HG02642 (cell line): ENCODE results near the gene SPRED1.

Experiments
- ATAC-seq: cut with Tn5 transposase; IDR thresholded peaks from one replicate; pipeline ENCODE4 v1.9.1; 2021; ENCODE audit warnings: mild to moderate bottlenecking; ENCODE audit not compliant: unreplicated experiment, poor library complexity

SPRED1 gene

DNA sequence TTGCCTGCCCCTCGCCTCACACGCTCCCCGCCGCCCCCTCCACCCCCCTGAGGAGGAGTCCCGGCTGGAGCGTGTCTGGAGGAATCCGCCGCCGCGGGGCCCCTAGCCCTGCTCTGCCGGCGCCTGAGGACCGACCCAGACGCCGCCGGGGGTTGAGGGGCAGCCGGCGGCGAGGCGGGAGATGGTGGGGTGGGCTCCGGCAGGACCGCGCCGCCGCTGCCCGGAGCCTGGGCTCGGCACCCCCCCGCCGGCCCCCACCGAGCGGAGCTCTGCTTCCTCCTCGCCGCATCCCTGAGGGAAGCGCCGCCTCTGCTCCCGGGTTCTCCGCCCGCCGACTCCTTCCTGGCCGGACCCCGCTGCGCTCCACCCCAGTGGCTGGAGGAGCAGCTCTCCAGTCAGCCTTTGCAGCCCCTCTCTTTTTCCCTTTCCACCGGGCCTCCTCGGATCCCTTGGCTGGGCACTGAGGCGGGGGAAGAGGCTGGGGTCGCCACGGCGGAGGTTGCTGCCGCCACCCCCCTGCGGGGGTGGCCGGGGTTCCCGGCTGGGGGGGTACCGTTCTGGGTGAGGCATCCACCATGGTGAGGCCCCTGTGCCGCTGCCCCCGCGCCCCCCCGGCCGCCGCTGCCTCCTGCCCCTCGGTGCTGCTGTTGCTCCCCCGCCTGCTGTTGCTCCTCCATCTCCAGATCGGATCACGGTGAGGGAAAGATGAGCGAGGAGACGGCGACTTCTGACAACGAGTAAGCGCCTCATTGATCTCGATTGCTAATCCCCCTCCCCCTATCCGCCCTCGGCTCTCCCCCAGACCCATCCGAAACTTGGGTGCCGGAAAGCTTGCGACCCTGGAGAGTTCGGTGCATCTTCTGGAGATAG is at the start of gene SPRED1:
Gene SPRED1, plus strand, starts transcription at position 356 of the 870 bp plus-strand sequence. Its CDS starts 350 bp downstream, at position 706.
- peak; percentile 32 for ATAC-seq

DNA sequence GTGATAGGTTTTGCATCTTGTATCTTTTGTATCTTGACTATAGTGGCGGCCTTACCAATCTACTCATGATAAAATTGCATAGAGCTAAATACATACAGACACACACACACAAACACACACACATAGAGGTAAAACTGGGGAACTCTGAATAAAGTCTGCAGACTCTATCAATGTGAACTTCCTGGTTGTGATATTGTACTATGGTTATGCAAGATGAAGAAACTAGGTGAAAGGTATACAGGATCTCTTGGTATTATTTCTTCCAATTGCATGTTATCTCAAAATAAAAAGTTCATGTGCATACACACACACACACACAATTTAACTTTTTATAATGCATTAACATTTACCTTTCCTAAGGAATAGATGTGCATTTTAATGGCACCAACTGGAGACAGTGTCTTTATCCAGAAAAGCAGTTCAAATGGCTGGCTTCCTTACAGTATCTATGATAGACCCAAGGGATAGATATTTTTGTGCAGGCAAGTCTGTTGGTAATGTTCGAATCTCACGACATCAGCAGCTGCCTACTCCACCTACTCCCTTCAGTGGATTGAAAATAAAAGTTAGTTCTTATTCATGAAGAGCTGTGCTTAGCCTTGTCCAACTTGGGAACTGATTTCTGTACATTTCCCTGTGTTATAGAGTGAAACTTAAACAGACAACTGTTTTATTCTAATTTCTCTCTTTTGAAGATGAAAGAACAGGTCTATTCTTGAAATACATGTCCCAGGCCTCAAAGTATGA is 46.9 kb upstream of the SPRED1 start:
- no peak for ATAC-seq

DNA sequence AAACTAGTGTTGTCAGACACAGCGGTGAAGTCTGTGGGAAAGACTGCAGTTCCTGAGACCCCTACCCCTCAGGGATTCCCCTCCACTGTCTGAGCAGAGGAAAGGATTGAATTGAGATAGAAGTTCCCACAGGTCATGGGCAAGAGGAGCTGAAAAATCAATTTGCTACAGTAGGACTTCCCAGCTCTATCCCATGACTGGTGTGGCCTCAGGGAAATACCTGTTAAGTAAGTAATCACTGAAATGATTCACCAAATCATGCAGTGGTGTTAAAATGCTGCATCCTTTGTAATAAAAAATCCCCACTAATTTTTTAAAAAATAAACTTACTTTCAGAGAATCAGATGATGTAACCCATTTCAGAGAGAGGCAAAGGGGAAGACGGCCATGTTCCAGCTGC is 45.0 kb upstream of the SPRED1 start:
- no peak for ATAC-seq

DNA sequence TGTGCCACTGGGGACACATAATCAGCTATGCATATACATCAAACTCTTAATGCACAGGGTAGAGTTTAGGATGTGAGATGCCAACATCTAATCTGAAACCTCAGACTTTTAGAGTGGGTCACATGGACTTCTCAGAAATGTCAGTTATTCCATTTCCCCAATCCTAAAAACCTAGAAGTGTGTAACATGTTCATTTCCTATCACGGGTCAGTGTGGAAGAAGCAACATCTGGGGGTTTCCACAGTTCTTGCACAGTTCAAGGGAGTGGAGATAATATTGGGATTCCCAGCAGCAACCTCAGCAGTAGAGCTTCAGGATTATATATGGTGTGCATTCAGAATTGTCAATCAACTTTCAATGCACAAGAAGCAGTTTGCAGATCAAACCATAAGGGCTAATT is 44.4 kb upstream of the SPRED1 start:
- ATAC-seq = no peak

DNA sequence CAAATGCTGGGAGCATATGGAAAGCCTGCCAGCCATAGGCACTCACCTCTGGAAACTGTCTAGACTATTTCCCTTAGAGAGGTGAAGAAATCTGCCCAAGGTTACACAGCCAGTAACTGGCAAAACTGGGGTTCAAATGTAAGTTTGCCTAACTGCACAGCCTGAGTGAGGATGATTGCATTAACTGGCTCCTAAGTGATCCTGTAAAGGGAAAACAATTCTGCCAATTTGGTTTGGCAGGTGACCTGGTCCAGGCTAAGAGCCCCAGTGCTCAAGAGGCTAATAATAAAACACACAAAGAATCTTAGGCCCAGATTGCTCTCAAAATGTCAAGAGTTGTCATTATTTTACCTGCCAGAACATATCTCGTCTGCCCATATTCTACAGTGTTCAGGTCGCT is 43.9 kb upstream of the SPRED1 start:
- ATAC-seq = no peak

DNA sequence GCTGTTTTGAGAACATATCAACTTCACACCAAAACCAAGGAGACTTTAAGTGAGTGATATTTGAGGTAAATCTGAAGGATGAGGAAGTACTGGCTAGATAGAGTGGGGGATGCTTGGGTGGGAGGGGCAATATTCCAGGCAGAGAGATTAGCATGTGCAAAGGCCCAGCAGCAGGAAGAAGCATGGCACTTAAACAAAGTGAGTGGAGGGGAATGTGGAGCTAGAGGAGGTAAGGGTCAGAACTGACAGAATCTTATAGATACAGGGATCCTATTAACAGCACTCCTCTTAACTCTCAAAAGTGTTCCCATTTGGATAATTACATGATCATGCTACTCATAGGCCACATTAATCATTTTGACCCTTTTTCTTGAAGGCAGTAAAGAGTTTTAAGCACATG is 41.4 kb upstream of the SPRED1 start:
- no peak for ATAC-seq

DNA sequence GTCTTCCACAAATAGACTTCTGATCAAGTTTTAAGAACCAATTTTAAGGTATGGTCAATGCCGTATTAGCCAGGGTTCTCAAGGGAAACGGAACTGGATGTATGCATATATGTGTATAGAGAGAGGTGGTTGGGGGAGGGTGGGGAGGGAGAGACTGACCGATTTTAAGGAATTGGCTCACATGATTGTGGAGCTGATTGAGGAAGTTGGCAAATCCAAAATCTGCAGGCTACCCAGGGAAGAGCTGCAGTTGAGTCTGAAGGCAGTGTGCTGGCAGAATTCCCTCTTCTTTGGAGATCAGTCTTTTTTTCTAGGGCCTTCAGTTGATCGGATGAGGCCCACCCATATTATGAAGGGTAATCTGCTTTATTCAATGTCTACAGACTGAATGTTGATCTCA is 40.8 kb upstream of the SPRED1 start:
- ATAC-seq = no peak

DNA sequence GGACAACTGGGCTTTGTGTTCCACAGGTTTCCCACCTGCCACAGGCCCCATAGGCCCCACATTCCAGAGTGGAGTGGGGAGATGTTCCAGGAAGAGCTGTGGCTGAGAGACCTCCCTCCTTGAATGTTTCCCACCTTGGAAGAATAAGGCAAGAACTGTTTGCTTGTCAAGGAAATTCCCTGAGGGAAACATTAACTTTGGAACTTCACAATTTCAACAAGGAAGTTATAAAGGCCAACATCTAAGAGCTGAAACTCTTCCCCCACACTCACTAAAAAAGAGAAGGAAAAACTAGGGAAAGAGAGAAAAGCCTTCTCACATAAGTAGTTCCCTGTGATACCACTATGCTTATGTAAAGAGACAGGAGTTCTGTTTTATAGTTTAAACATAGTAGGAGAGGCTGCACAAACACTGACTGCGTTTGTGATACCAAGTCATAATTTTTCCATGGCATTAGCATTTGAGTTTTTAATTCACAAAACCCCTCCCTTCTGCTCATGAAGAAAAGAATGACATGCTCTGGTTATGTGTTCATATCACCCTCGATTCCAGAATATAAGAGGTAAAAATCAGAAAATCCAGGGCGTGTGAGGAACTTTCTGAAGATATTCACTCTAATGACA is 39.8 kb upstream of the SPRED1 start:
- ATAC-seq = no peak

DNA sequence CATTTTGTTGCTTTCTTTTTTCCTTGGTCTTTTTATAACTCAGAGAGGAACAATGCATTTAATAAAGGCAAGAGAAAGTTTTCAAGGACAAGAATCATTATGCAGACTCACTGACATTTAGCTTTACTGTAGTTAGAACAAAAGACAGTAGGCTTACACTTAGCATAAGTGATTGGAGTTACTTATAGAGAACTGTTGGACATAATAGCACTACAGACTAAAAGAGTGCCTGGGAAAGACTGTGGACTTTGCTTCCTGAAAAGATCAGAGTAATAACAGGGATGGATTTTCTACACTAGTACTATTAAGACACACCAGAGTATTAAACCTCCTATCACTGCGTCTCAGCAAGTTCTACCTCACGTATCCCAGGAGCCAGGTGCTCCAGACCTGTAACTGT is 39.3 kb upstream of the SPRED1 start:
- no peak for ATAC-seq

DNA sequence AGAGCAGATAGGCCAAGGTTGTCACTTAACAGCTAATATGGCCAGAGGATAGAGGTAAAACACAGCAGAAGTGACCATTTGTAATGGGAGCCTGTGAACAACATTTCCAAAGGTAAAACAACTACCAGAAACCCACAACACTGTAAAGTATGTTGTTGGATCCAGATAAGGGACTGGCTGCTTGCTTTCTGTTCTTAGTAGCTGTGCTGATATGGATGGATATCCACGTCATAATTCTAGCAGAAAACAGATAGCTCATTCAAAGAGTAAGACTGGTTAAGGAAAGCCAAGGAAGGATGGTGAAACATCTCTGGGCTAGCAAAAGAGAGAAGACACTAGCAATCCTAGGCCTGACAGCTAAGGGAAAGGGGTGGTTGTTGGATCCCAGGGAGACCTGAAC is 36.9 kb upstream of the SPRED1 start:
- no peak for ATAC-seq

DNA sequence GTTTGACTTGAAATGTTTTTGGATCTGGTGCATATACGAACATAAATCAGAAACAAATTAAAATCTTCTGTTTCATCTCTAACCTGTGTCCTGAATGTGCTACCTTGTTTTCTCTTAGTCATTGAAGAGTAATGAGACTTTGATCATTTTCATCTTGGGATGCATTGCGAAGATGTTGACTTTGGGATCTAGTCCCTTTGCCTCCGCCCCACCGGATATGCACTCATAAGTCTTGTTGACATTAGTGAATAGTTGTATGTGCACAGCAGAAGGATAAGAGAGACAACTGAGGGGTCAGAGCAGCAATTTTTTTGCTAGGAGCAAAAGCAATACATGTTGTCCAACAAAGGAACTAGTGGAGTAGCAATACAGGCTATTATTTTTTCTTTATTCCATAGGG is 35.9 kb upstream of the SPRED1 start:
- no peak for ATAC-seq

DNA sequence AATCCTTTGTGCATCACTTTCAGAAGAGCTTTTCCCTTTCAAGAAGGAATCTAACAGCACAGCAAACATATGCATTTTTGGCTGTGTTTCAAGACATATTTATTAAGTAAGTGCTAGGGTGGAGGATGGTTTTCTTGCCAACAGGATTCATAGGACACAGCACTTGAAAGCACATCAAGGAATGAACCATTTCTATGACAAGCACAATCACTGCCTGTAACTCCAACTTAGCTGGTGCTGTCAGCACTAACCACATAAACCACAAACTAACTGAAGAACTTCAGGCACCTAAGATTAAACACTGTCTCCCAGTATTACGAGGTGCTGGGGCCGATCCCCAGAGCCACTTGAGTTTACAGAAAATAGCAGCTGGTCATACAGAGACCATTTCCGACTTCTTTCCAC is 35.4 kb upstream of the SPRED1 start:
- ATAC-seq = no peak

DNA sequence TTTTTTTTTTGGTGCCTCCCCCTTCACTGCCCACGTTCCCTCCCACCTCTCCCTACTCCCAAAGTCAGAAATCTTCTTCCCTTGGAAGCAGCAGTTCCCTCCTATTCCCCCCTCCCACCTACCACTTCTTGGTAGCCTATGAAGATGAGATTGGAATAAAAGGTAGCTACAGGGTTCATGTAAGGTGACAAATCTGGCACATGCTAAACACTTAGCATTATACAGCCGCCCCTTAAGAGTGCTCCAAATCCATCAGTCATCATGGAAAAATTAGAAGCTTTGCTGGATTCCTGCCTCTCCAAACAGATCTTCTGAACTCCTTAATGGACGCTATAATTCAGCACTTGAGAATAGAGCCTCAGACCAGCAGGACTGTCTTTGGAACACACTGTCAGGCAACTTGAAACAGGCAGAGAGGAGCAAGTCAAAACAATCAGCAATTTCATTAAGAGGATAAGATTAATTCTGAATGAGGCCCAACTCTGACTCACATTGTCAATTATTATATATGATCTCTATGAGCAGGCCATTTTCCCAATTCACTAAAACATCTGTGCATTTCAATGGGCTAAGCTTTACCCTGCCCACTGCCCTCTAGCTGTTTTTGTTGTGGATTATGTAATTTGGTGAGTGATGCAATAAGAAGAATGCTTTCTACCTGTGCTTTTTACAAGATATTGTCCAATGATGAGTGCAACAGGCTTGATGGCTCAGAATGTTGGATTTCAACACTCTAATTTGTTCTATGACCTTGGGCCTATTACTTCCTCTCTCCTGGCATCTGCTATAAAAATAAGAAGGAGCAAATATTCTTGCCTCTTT is 34.6 kb upstream of the SPRED1 start:
- ATAC-seq = no peak

DNA sequence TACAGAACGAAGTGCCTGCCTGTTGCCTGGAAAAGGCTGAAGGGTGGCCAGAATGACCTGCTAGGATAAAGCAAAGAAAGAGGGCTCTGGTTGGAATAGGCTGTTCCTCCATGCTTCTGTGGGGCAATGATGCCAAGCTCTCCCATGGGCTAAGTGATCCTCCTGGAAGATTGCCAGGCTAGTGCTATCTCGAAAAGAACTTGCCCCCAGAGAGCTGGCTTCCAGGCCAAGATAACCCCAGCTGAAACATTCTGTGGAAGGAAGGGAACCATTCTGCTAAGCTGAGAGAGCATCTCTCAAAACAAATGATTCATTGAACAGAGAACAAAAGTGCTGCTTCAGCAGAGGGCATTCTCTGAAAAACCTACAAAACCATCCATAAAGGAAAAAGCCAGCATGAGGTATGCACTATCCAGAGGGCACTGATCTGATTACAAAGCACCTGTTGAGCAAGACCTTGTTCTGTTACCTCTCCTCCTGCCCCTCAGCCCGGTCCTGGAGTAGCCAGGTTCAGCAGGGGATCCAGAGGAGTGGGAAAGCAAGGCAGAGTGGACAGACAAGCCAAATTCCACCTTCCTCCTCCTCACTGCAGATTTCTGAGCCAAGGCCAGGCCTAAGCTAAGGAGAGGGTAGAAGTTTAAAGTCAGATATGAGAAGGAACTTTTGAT is 31.9 kb upstream of the SPRED1 start:
- no peak for ATAC-seq

DNA sequence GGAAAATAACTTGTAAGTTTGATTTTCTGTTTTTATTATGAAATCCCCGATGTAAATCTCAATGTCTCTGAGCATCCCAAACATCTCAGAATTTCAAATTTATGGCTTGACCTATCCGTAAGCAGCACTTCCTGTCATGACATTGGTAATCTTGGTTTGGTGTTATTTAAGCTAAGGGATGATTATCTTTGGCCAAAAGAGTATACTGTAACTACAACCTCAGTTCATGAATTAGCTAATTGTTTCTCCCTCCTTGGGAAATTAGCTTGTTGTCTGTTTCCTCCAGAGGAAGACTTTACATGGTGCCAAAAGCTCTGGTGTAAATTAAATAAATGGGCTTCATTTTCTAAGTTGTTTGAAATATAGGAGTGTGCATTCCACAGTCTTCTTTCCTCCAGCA is 28.1 kb upstream of the SPRED1 start:
- no peak for ATAC-seq

DNA sequence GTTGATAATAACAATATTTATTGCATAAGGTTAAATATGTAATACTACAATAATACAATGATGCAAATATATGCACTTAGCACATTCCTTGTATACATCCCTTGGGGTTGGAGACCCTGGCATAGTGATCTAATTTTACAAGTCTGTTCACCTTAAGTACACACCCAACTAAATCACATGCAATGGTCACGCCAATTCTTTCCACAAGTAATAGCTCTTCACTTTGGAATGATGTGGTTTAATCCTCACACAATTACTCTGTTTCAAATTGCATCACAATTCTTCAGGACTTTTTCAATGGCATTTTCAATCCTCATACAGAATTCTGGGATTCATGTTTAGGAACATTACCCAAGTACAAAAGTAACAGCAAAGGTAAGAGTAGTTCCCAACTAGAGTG is 27.3 kb upstream of the SPRED1 start:
- ATAC-seq = no peak

DNA sequence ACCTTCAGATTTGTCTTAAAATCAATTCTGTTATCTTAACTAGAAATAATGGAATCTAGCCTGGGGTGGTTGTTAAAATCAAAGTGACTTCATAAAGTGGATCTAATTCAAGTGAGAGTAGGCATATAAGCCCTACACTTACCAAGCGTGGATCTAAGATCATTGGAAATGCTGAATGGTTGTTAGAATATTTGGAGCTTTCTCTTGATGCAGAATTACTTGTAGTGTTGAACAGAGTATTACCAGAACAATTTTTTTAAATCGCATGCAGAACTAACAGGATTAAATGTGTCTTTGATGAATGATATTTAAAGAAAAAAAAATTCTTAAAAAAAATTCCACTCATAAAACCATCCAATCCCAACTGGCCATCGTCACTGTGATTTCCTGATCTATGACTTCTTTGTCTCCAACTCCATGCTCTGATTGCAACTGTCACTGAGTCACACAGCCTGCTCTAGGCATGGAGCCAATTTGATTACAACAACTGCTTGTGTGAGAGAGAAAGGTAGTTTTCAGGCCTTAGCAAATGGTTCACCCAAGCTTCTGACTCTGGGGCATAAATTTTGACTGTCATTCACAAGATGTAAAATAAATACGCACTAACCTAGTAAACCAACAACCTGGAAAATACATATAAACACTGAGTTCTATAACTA is 25.9 kb upstream of the SPRED1 start:
- no peak for ATAC-seq

DNA sequence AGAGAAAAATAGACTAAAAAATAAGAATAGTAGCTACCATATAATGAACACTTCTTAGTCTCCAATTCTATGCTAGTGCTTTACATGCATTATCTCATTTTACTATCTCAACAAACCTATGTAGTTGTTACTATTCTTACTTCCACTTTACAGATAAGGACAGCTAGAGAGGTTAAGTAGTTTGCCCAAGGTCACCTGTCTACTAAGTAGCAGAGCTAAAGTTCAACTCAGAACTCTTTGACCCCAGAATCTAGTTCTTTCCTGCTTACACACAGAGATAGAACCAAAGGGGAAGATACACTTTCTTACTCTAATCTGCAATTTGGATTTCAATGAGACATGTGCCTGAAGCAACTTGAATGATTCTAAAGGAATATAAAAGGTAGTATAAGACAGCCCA is 24.7 kb upstream of the SPRED1 start:
- no peak for ATAC-seq

DNA sequence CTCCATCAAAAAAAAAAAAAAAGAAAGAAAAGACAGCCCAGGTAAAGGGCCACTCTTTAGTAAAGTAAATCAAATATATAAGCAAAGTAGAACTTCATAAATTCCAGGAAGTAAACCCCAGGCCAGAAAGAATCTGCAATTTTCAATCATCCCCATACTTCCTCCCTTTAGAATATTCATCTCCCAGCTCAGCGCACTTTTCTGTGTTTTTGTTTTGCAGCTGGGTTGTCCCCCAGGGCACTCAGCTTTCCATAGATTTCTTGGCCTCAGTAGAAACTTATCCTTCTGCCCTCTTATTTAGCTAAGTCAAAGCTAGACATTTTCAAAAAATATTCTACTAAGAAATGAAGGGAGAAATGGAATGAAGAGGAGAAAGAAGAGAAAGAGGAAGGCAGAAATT is 24.0 kb upstream of the SPRED1 start:
- ATAC-seq = no peak
